ENCODE measurements around the gene URM1.

DNA sequence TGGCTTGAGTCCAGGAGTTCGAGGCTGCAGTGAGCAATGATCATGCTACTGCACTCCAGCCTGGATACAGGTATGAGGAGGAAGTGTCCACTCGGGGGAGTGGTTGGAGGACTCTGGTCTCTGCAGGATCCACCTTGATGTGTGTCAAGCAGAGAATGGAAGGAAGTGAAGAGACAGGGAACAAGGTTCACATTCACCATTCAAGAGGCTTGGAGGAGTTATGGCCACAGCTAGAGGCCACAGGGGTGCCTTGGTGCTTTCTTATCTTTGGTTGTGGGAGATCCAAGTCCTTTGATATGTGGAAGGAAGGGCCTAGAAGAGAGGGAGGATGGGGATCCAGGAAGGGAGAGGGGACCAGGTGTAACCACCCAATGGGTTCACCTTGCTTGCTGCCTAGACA lies 44.1 kb downstream of the URM1 start:
- TF ChIP-seq CTCF (IDR thresholded peaks at IDR 0.05; ENCODE audit: low read depth, low read length) (no peak), POLR2A (IDR thresholded peaks at IDR 0.05; ENCODE audit: extremely low read depth, insufficient read length) (no peak), MAX (IDR thresholded peaks at IDR 0.05; ENCODE audit: low read depth, low read length) (no peak)
